ENCODE data around the gene ASB5.
"Not testable (repeated sequence)": the region's sequence is repeated elsewhere in the genome, so short reads cannot be mapped to it uniquely, and the experiment has no call there.

Gene ASB5

DNA sequence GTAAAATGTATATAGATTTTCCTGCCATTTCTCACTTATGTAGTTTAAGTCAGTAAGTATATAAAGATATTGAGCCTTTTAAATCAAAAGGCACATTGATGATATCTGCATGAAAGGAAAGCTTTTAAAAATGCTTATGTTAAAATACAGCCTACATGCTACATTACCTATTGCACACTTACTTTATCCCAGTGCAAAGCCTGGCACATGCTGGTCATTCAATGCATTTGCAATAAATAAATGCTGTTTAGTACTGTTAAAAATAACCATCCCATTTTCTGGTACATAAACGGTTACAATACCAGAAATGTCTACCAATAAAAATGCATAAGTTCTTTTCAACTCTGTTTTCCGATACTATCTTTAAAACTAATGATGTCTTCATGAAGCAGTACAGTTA is 51.5 kb downstream of the ASB5 start:
- no peak for DNase-seq

DNA sequence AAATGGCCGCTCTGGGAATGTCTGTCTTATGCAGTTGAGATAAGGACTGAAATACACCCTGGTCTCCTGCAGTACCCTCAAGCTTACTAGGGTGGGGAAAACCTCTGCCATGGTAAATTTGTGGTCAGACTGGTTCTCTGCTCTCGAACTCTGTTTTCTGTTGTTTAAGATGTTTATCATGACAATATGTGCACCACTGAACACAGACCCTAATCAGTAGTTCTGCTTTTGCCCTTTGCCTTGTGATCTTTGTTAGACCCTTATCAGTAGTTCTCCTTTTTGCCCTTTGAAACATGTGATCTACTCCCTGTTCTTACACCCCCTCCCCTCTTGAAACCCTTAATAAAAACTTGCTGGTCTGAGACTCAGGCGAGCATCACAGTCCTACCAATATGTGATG is 56.7 kb downstream of the ASB5 start:
- not testable (repeated sequence) for DNase-seq

DNA sequence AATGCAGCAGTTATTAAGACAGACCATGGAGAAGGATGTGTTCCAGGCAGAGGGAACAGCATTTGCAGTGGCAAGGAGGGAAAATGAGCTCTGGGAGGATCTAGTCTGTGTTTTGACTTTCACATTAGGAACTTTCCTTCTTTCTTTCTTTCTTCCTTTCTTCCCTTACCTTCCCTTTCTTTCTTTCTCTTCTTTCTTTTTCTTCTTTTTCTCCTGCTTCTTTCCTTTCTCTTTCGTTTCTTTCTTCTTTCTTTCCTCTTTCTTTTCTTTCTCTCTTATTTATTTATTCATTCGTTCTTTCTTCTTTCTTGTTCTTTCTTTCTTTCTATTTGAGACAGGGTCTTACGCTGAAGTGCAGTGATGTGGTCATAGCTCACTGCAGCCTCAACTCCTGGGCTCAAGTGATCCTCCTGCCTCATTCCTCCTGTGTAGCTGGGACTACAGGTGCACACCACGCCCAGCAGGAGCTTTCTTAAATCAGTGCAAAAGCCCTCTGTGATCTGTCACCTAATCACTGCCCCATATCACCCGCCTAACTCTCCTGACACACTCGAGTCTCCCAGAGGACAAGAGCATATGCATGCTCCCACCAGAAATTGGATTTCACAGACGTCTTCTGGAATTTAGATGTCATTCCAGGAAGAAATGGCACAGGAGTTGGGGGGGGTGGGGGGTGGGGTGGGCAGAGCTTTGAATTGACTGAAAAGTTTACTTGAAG is 58.3 kb downstream of the ASB5 start:
- no peak for DNase-seq

DNA sequence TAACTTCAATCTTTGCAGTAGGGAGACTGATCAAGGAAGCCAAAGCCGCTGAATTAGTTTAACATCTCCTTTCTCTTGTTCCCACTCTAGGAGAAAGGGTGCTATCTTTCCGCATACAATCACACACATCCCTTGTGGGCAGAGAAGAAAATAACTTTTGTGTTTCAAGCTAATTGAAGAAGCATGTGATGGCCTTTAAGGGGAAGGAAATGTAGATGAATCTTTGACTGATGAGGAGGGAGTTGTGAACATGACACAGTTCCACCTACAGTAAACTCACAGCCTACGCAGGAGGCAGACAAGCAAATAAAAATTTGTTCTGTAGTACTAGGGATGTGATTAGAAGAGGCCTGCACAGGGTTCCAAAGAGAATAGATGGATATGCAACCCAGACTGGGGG is 58.9 kb downstream of the ASB5 start:
- DNase-seq = no peak

DNA sequence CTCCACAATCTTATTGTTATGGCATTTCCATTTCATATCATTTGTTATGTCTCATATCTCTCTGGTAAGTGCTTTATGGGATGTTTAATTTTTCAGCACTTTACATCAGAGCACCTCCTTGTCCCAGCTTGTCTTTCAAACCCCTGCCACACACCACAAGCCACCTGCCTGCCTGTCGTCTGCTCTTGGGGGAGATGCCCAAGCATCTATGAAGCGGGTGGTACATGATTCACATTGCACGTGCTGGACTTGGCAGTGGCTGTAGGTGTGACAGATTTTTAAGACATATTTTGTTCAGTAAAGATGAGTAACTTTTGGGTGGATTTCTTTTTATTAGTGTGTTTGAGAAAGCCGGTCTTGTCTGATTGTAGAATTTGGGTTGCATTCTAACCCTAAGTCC is 59.5 kb downstream of the ASB5 start:
- no peak for DNase-seq

DNA sequence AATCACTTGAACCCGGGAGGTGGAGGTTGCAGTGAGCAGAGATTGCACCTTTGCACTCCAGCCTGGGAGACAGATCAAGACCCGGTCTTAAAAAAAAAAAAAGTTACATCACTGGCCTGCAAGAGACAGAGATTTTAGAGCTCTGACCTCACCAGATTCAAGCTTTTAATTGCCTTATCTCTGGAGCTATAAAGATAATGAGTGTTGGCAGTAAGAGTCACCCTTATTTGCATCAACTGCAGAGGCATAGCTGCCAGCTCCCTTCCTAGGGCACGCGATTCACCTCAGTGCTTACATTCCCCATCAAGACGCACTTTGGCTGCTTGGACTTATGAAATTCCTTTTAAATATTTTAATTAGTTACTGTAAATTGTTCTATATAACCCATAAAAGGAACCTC is 61.2 kb downstream of the ASB5 start:
- DNase-seq = no peak

DNA sequence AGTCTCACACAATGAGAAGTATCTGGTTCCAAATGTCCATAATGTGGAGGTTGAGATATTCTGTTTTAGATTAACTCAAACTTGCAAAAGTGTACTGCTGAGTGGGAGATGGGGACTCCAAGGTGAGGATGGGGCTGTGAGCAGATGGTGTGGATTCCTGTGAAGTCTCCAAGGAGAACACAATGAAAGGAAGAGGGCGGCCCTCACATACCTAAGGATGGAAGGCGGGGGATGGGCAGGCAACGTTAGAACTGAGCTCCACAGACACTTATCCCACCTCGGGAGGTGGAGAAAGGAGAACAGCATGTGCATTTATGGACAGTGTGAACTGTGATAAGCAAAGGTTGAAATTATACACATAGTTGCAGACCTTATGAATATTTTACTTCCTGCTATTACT is 63.7 kb downstream of the ASB5 start:
- no peak for DNase-seq

DNA sequence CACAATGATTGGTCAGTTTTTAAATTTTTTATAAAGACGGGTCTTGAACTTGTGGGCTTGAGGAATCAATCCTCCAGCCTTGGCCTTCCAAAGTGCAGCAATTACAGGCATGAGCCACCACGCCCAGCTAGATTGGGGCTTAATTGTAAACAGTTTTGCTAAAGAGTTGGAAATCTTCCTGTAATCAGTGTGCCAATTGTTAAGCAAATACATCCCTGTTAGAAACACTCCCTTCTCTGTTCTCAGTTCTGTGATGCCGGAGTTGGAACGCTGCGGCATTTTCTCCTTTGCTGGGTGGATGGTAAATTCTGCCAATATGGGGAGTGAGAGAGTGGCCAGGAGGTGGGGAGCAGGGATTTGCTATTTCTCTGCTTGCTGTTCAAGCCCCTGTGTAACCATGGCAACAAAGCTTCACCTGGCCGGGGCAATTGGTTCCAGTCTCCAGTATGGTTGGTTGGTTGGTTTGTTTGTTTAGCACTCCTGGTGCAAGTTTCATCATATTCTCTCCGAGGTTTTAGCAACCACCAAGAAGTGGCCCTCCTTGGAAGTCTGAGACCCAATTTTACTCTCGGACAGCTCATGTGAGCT is 70.6 kb downstream of the ASB5 start:
- no peak for DNase-seq

DNA sequence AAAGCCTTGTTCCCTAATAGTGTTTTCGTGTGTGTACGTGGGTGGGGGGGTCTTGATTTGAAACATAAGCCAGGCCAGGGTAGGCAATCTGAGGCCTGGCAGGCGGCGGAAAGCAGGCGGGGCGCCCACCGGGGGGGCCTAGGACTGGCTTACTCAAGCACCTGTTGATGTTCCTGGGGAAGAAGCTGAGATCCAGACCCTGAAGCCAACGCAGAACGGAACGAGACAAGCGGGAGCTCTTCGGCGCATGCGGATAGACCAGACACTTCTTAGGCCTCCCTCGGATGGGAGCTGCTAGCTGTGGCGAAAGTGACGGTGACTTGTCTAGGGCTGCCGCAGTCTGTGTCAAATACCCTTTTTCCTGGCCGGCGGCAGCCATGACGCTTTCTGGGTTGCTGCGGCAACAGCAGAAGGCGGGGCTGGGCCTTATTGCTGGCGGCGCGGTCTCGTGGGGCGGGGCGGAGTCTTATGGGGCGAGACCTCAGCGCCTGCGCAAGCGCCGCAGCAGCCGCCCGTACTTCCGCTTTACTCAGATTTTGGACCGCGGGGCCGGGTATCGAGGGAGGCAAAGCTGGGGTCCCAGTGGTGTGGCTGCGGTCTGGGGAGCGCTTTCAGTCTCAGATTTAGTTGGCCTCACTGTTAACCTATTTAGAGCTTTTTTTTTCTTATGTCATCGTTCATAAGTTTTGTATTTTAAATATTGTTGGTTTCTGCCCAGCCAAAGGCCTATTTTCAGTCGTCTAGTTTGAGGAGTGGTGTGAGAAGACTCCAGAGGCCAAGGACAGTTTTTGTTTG is 73.6 kb downstream of the ASB5 start, which contains the start of gene SPATA4:
SPATA4 (minus strand) TSS at position 402 of the 795 bp plus-strand sequence; CDS start at position 379, 23 bp downstream.
- peak; percentile 95 for DNase-seq

DNA sequence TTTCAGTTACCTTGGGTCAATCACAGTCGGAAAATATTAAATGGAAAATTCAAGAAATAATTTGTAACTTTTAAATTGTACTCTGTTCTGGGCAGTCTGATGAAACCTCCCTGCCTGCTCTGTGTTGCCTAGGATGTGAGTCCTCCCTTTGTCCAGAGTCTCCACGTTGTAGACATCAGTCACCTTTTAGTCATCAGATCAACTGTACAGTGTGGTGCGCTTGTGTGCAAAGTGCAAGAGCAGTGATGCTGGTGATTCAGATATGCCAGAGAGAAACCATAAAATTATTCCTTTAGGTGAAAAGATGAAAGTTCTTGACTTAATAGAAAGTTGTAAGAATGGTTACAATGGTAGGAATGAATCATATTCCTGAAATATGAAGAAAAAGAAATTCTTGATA is 75.1 kb downstream of the ASB5 start:
- no peak for DNase-seq

DNA sequence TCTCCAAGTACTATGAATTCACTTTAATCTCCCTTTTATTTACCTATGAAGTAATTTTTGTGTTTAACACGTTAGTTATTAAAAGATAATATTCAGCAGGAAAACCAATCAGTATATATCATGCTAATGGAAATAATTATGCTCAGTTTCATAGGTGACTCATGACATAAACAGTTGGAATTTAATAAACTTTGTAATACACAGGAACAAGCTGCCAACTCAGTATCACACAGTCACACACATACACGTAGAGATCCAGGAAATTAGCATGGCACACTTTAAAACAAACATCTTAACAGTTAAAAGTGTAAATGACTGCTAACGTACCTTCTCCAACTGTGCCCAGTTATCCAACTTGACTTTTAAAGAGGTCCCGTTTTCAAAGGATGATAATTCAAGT is 75.9 kb downstream of the ASB5 start:
- no peak for DNase-seq

DNA sequence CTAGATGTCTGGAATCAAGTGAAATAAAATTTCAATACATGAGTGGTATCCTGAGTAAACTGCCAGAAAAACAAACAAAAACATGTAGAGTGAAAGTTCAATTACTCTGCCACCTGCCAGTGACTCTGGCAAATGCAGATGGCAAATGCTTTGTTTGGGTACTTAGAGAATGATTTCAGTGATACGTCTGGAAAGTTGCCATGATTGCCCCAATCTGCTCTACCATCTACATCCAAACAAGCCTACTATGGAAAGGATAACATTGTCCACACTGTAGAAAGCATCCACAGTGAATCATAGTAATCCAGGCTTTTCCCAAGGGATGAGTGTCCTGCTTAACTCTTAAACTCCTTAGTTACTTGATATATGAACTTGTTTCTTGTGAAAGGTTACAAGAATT is 77.0 kb downstream of the ASB5 start:
- no peak for DNase-seq

DNA sequence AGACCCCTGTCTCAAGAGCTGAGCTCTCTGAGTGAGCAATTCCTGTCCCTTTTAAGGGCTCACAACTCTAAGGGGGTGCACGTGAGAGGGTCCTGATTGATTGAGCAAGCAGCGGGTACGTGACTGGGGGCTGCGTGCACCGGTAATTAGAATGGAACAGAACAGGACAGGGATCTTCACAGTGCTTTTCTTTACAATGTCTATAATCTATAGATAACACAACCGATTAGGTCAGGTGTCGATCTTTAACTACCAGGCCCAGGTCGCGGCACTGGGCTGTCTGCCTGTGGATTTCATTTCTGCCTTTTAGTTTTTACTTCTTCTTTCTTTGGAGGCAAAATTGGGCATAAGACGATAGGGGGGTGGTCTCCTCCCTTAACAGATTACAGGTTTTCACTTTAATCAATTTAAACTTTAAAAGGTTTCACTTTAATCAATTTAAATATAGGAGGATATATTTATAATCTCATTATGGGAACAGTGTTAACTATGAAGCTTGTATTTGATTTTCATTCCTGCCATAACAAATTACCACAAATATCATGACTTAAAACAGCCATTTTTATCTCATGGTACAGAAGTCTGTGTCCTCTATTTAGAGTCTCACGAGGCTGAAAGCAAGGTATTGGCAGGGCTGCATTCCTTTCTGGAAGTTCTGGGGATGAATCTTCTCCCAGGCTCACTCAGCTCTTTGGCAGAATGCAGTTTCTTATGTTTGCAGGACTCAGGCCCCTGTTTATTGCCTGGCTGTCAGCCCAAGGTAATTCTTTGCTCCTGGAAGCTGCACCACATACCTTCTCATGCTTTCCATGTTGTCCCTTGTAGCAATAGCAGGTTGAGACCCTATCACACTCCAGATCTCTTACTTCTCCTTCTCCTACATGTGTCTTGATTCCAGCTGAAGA is 78.9 kb downstream of the ASB5 start:
- no peak for DNase-seq

DNA sequence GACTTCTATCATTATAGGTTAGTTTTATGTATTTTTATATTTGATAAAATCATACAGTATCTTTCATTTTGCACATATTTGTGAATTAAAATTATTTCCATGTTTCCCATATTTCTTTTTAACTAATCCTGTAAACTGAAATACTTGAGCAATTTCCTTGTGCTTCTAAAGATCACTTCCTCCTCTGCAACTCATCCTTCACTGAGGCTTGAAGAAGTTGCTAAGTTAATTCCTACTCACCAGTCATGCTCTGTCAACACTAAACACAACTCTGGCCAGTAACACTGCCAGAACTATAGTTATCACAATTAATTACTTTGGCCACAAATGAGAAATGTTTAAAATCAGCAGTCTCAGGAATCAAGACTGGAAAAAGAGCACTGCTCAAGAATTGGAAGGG is 80.4 kb downstream of the ASB5 start:
- no peak for DNase-seq

DNA sequence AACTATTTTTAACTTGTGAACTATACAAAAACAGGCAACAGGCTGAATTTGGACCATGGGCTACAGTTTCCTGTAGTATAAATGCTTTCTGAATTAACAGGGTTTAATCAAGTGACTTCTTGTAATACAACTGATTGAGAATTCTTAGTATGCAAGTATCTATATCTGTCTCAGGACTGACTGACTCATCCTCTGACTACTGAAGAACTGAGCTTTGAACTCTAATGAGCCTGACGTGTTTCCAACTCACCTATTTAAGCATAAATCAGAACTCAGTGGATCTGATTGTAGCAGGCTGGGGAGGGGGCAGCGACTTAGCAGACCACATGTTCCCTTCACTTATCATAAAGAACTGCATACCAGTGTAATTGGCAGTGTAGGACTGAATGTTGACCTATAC is 81.4 kb downstream of the ASB5 start:
- DNase-seq = no peak

DNA sequence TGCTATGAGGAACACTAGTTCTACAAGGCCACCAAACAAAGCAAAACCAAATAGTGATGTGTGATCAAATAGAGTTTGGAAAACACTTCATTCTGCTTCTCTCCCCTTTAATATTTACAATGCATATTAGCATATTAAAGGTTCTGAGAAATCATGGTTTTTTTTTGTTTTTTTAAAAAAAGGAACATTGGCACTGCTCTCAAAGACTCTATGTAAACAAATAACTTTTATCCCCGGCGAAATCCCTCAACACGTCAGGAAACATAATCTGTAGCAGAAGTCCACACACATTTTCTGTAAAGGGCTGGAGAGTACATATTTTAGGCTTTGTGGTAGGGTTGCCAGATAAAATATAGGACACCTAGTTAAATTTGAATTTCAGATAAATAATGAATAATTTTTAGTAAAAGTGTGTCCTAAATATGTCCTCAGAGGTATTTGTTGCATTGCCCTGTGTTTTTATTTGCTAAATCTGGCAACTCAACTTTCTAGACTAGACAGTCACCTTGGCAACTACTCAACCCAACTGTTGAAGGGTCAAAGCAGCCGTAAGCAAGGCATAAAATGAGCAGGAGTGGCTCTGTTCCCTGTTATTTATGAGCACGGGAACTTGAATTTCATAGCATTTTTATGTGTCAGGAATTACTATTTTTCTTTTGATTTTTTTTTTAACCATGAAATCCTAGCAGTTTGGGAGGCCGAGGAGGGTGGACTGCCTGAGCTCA is 82.2 kb downstream of the ASB5 start:
- no peak for DNase-seq

DNA sequence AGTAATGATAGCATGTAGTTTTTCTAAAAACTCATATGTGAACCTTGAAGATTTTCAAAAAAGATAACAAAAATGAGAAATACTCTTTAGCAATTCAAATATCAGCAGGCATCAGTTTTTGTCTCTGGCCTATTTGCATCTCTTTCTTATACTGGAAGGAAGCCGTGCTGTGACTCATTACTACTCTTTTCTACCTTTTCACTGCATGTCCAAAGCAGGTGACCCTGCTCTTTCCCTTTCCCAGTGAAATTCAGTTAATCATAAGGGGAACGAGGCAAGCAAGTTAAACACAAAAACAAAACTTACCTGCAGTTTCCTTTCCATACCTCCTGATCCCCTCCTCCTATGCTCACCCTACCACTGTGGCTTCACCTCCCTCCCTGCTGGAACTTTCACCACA is 83.0 kb downstream of the ASB5 start:
- no peak for DNase-seq

DNA sequence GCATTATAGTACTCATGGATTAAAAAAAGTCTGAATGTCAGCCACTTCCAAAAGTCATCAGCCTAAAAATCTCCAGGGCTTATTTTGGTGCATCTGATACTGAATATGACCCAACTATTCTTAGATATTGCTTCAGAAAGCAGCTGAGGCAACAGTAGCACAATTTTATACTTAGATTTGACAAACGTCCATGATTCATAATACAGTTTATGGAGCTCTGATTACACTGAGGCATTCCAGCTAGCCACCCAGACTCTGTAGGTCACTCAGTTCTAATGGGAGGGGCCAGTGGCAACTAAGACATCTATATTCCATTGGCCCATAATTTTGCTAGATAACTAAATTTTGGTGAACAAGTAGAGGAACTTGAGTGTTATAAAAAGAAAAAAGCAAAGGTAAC is 84.0 kb downstream of the ASB5 start:
- DNase-seq = no peak

All from midbrain (tissue), 1 donor.